OCI-M1 (cell line): ENCODE results near the gene NEU1.
A peak's percentile ranks its signal among the peaks of the same experiment; 100 is the strongest.
"Not testable (repeated sequence)": the region's sequence is repeated elsewhere in the genome, so short reads cannot be mapped to it uniquely, and the experiment has no call there.

ENCODE experiments used
- DNase-seq: peaks from one replicate; lab custom pipeline; 2025; lab: John Stamatoyannopoulos, UW

NEU1 gene

DNA sequence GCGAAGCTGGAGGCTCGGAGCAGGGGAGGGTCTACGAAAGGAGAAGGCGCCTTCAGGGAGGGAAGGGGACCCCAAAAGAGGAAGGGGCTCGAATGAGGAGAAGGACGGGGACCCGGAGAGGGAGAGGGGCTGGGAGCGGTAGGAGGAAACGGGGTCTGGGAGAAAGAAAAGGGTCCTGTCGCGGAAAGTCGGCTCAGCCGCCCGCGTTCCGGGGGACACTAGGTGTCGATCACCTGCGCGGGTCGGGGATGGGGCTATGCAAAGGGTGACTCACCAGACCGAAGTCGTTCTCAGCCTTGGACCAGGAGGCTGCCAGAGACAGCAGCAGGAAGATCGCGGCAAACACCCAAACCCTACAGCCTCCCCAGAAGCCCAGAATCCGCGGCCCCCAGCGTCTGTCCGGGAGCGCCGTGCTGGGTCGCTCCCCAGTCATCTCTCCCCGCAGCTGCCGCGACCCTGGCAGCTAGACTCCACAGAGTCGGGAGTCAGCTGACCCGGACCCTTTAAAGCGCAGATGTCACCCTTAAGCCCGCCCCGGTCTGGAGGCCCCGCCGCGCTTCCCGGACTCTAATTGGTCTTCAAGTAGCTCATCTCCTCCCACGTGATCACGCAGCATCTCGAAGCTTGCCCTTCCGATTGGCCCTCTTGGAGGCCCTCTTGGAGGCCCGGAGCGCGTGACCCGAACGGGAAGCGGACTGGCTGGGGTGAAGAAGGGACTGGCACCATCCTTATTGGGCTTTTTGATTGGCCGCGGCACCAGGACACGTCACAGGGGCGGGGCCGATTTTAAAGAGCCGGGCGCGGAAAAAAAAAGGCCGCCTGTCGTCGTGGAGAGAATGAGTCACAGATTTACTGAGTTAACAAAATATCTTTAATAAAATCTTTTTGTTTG, at the start of gene NEU1:
NEU1 (minus strand) TSS at position 478 of the 892 bp plus-strand sequence; CDS start at position 433, 45 bp downstream.
- peak; percentile 100 for DNase-seq

DNA sequence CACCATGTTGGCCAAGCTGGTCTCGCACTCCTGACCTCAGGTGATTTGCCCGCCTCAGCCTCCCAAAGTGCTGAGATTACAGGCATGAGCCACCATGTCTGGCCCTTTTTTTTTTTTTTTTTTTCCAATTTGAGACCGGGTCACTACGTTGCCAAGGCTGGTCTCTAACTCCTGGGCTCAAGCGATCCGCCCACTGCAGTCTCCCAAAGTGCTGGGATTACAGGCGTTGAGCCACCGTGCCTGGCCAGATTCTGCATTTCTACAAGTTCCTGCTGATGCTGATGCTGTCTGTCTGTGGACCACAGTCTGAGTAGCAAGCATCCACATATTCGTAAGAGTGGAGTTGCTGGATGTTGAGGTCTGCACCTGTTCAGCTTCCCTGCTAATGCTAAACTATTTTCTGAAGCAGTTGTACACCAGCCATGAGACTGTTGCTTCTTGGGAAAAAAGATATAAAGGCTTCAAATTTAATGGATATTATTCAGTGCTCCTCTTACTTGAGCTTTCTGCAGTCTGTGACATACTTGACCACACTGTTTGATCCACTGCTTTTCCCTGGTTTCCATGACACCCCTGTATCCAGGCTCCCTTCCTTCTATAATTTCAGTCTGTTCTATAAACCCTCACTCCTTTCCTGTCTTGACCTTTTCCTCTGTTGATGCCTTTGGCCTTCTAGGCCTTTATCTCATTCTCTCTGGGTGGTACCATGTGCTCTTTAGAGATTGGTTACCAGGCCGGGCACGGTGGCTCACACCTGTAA, 49.4 kb upstream of the NEU1 start:
- DNase-seq = no peak

DNA sequence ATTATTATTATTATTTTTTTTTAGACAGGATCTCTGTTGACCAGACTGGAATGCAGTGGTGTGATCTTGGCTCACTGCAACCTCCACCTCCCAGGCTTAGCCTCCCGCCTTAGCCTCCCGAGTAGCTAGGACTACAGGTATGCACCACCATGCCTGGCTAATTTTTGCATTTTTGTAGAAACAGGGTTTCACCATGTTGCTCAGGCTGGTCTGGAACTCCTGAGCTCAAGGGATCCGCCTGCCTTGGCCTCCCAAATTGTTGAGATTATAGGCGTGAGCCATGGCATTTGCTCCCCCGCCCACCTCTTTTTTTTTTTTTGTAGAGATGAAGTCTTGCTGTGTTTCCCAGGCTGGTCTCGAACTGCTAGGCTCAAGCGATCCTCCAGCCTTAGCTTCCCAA, 46.7 kb upstream of the NEU1 start:
- DNase-seq = not testable (repeated sequence)

DNA sequence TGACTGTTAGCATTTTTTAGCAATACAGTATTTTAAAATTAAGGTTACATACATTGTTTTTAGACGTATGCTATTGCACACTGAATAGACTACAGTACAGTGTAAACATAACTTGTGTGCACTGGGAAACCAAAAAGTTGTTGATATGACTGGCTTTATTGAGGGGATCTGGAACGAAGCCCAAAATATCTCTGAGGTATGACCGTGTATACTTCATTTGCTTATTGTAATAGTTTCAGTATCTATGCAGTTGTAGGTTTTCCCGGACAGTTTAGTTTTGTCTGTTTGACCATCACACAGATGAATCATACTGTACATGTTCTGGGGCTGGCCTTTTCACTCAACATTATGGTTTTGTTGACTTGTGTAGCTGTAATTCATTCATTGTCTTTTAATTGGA, 46.2 kb upstream of the NEU1 start:
- DNase-seq = peak; percentile 36

DNA sequence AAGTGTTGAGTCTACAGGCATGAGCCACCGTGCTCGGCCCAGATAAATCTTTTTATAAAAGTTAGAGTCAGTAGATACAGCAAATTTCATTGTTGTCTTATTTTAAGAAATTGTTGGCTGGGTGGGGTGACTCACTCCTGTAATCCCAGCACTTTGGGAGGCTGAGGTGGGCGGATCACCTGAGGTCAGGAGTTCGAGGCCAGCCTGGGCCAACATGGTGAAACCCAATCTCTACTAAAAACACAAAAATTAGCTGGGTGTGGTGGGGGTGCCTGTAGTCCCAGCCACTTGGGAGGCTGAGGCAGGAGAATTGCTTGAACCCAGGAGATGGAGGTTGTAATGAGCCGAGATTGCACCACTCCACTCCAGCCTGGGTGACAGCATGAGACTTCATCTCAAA, 45.6 kb upstream of the NEU1 start:
- not testable (repeated sequence) for DNase-seq

DNA sequence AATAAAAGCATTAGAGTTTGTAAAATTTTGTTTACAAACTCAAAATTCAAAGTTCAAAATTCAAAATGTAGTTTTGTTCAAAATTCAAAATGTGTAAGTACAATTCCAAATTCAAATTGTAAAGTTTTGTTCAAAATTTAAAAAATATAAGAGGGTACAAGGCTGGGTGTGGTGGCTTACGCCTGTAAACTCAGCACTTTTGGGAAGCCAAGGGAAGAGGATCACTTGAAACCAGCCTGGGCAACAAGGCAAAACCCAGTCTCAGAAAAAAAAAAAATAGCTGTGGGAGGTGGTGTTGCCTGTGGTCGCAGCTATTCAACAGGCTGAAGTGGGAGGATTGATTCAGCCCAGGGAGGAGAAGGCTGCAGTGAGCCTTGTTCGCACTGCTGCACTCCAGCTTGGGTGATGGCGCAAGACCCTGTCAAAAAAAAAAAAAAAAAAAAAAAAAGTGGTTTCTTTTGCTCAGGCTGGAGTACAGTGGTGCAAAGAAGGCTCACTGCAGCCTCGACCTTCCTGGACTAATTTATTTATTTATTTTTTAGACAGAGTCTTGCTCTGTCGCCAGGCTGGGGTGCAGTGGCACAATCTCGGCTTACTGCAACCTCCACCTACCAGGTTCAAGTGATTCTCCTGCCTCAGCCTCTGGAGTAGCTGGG, 44.7 kb upstream of the NEU1 start:
- peak; percentile 93 for DNase-seq

DNA sequence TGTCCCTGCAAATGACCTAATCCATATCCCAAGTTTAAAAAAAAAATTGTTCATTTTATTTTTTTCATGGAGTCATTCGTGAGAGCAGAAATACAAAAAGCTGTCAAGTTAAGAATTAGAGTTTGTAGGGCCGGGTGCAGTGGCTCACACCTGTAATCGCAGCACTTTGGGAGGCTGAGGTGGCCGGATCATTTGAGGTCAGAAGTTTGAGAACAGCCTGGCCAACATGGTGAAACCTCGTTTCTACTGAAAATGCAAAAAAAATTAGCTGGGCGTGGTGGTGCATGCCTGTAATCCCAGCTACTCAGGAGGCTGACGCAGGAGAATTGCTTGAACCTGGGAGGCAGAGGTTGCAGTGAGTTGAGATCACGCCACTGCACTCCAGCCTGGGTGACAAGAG, 44.1 kb upstream of the NEU1 start:
- not testable (repeated sequence) for DNase-seq

DNA sequence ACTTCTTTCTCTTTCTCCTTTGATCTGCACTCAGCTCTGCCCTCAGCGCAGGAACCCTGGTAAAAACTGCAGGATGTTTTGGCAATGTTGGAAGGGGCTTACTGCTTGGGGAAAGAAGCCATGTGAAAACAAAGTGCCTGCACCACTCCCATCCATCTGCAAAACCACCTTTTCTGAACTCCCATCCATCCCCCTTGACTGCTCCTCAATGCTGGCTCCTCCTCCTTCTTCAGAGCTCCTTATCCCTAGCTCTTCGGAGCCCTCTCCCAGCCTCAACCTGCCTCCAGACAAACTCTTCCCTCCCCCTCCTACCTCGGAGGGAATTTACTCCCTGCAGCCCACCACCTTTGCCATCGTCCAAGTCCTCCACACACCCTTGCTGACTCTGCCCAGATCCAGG, 43.5 kb upstream of the NEU1 start:
- no peak for DNase-seq

DNA sequence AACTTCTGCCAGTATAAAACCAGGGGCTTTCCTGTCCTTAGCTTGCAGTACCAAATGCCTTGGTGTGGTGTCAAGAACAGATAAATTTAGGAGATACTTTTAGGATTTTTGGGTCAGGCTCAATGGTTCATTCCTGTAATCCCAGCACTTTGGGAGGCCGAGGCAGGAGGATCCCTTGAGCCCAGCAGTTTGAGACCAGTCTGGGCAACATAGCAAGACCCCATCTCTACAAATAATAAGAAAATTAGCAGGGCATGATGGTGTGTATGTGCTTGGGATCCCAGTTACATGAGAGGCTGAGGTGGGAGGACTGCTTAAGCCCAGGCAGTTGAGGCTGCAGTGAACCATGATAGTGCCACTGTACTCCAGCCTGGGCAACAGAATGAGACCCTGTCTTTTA, 42.4 kb upstream of the NEU1 start:
- DNase-seq = no peak

DNA sequence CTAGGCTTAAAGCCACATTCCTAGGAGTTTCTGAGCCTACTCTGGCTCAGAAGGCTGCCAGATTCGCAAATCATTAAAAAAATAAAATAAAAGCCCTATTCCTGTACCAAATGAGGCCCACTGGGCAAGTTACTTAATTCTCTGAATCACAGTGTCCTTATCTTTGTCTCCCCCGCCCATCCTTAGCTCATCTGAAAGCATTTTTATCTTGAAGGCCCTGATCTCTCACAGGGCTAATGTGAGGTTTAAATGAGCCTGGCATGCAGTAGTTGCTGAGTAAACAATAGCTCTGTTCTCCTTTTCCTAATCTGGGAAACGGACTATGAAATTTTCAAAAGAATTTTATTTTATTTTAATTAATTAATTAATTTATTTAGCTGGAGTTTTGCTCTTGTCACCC, 41.3 kb upstream of the NEU1 start:
- DNase-seq = peak; percentile 68

DNA sequence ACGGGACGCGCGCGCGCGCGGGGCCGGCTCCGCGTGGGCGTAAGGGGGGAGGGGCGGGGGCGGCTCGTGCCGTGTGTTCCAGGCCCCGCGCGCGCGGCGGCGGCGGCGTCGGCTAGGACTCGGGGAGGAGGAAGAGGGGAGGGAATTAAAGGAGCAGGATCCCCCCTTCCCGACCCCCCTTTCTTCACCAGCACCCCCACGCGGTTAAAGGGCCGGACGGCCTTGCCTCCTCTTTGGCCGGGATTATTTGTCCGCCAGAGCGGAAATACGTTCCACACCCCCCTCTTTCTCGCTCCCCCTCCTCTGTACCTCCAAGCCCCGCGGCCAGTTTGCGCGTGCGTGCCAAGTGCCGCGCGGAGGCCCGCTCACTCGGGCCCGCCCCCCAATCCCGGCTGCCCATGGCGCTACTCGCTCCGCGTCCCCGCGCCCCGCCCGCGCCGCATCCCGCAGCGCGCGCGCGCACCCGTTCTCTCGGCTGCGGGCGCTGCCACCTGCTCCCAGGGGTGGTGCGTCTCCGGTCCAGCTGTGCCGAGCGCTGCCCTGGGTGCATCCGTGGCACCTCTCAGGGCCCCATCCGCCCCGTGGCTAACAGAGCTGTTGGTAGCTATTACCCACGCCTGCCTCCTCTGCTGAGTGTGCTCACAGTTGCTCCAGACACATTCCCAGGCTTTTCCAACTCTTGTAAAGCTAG, 39.5 kb upstream of the NEU1 start, which contains the start of gene ZBTB12:
ZBTB12 (minus strand) TSS at position 134 of the 691 bp plus-strand sequence. CDS start 781 bp downstream, outside the sequence.
- peak; percentile 93 for DNase-seq

DNA sequence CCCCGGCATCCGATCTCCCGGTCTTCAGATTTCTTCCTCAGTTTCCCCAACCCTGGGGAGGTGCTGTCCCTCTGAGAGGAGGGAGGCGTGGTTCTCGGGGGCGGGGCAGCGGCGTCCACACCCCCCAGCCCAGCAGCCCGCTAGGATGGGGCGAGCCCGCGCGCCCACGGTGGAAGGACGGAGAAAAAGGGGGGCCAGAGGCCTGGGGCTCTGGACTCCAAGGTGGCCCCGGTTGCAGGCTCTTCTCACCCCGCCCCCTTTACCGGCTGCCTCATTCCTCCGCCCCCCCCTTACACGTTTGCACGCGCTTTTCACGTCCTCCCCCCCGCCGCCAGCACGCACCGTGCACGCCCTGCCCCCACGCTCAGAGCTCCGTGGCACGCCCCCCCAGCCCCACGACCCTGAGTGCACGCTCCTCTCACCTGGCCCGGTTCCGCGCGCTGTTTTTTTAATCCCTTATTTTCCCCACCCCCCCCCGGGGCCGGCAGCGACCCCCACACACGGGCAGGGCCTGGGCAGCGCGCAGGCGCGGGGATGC, 38.9 kb upstream of the NEU1 start:
- DNase-seq = peak; percentile 52

DNA sequence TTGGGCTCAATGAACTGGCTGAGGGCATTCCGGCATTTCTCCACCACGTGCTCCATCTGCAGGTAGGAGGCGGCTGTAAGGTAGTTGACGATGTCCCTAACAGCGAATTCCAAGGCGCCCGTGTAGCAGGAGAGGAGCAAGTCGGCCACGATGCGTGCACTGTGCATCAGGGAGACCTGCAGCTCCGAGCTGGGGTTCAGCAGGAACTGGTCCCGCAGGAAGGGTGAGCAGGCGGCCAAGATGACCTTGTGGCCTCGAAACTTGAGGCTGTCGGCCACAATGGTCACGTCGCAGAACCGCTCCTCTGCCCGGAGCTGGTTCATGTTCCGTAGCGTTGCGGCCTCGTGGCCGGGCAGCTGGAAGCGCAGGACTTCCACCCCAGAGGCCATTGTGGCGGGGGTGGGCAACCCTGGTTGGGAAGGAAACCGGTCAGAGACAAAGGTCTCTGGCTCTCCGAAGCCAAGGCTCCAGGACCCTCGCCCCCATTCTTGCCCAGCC, 38.3 kb upstream of the NEU1 start:
- DNase-seq = no peak

DNA sequence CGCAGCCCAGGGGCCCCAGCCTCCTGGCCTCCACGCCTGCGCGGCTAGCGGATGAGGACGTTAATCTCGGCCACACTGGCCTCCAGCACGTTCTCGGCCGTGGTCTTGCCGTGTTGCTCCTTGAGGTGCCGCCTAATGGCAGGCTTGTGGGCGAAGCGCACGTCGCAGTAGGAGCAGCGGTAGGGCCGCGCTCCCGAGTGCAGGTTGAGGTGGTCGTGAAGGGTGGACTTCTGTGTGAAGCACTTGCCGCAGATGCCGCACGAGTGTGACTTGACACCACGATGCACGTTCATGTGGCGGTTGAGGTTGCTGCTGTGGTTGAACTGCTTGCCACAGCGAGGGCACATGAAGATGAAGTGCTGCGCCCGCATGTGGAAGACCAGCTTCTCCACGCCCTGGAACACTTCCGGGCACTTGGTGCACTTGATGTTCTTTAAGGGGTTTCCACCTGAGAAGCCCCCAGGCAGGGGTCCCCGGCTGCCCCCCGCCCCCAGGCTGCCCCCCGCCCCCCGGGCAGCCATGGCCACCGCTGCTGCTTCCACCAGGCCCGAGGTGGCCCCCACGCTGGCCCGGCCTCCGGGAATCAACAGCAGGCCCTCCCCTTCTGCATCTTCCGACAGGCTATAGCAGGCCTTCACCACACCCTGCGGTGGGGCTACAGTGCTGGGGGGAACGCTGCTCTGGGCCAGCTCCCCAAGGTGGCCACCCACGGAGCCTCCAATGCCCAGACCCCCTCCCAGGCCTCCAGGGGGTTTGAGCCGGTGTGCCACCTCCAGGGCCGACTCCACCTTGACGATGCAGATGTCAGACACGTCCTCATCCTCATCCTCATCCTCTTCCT, 37.5 kb upstream of the NEU1 start:
- no peak for DNase-seq

DNA sequence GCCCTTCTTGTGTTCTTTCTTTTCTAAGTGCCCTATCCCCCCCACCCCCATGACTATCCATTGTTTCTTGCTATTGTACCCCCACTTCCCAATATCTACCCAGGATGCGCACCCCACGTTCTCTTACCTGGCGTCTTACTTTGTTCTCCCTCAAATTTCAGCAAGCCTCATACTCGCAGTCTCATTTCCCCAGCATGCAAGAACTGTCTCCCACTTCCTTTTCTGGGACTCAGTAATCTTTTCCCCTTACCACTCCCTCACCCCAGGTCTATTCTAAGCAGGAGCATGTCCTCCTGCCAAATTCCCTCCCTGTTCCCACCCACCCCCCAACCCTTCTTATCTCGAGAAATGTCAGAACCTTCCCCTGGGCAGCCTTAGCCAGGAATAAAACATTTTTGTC, 36.6 kb upstream of the NEU1 start:
- no peak for DNase-seq

DNA sequence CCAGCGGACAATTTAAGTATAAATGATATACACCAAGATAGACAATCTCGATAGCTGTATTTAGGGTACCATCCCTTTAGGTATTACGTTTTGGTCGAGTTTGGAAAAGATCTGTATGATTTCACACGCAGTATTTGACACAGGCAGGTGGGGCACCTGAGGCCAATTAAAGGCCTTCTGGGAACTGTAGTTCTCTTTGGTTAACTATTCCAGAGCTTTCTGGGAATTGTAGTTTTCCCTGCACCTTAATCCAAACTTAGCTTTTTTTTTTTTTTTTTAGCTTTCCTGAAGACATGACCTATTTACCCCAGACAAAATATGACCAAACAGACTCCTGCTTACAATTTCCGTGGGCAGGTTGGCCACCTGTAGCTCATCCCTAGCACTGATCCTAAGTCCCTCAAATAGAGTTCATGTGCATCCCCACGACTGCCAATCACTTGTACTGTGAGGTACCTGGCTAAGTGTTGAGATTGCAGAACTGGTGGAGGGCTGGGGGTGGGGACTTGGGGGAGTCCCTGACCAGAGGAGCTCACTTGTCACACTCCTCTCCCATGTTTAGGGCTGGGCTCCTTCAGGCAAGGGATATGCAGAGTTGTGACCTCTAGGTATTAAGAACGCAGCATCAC, 35.9 kb upstream of the NEU1 start:
- peak; percentile 74 for DNase-seq

DNA sequence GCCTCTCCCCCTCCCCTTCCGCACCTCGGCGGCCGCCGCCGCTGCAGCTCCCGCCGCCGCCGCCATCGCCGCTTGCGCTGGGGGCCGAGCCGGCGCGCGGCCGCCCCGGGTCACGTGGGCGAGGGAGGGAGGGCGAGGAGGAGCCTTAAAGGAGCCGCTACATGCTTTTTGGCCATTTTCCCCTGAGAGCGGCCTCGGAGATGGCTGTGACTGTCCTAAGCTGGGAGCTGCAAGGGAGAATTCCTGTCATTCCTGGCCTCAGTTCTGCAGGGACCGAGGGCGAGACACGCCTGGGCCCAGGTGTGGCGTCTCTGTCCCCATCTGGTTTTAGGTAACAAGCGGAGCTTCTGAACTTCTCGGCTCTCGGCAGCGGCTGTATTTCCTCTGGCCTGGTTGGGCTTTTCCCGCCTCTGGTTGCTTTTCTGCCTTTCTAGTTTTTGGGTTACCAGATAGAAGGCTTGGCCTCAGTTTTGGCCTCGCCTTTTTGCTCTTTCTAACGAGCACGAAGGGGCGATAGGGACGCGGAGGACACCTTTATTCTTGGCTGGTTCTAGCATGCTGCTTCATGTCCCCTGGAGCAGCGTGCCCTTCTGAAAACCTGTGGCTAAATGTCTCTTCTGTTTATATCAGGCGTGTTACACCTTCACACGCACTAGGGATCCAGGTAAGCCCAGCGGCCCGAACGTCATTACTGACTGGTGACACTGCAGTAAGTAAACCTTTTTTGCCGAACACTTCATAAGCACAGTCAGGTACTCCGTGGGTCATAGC, 35.2 kb upstream of the NEU1 start, which contains the start of gene EHMT2:
EHMT2 (minus strand) TSS at position 87 of the 771 bp plus-strand sequence; CDS start at position 66, 21 bp downstream.
- peak; percentile 91 for DNase-seq

DNA sequence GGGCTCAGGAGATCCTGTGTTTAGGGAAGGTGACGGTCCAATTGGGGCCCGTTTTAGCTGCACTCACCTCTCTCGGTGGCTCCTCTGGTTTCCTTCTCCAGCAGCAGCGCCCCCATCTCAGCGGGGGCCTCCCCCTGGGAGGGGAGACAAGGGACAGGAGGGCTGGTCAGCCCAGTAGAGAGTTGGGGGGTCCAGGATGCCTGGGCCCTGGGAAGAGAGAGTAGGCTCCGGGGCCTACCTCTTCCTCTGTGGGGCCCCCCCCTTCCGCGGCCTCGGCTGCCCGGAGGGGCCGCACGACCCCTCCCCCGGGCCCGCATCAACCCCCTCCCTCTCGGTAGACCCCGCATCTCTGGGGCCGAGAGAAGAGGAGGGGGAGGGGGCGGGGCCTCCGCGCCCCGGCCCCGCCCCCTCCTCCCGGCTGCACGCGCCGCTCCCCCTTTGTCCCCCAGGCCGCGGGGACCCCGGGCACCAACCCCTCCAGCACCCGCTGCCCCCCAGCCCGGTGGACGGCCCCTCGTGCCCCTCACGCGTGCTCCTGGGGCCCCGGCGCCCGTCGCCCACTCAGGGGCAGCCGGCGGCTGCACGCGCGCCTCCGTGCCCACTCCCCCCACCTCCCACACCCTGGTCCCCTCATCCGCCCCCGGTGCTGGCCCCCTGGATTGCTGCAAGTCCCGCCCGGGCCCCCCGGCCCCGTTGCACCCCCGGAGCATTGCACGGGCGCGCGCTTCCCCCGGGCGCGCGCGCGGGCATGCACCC, 34.4 kb upstream of the NEU1 start:
- no peak for DNase-seq
